ENCODE results near the gene TBC1D20. TPM values are rescaled to one million over a fixed set of nuclear protein-coding genes. Genes with fewer than 3 reads are reported as not detected.

TBC1D20 gene
- total RNA-seq, 1 experiment from 2014 or later = 35.8 TPM

DNA sequence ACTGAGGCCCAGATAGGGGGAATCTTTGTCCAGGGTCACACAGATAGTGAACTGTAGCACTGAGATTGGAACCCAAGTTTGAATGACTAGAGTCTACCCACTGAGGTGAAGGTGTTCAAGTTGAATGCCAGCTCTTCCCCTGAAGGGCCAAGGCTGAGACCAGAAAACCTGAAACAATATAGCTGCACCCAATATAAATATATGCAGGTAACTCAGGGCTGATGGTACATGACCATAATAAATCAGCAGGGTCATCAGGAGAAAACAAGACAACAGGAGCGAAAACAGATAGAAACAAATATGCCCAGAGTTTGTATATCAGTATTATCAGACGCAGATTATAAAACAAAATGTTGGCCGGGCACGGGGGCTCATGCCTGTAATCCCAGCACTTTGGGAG lies 58.2 kb downstream of the TBC1D20 start:
- no peak for DNase-seq
- H3K27ac Mint-ChIP-seq (ENCODE audit: unreplicated experiment) = peak overlapping the region; percentile 98
- no peaks in the 10 kb centered on the region for H3K27me3 ChIP-seq (replicated peaks; ENCODE audit: control insufficient read depth, insufficient read depth, low read length)
- TF ChIP-seq, protein P1, sequence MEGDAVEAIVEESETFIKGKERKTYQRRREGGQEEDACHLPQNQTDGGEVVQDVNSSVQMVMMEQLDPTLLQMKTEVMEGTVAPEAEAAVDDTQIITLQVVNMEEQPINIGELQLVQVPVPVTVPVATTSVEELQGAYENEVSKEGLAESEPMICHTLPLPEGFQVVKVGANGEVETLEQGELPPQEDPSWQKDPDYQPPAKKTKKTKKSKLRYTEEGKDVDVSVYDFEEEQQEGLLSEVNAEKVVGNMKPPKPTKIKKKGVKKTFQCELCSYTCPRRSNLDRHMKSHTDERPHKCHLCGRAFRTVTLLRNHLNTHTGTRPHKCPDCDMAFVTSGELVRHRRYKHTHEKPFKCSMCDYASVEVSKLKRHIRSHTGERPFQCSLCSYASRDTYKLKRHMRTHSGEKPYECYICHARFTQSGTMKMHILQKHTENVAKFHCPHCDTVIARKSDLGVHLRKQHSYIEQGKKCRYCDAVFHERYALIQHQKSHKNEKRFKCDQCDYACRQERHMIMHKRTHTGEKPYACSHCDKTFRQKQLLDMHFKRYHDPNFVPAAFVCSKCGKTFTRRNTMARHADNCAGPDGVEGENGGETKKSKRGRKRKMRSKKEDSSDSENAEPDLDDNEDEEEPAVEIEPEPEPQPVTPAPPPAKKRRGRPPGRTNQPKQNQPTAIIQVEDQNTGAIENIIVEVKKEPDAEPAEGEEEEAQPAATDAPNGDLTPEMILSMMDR (IDR thresholded peaks at IDR 0.05; ENCODE audit: insufficient read depth in 1 of 2, low read depth in 1 of 2, low read length in 1 of 2, severe bottlenecking in 1 of 2, unreplicated experiment in 1 of 2) = no peak
- H3K4me1 Mint-ChIP-seq (ENCODE audit: low read depth, unreplicated experiment) = peaks cover 36% of the 10 kb centered on the region
- POLR2A ChIA-PET = no interaction called here
- no peak overlapping the region for H3K4me3 Mint-ChIP-seq (ENCODE audit: unreplicated experiment)
- H3K27me3 Mint-ChIP-seq (ENCODE audit: insufficient read depth, unreplicated experiment) = no peaks in the 10 kb centered on the region
- CTCF ChIA-PET = interaction anchor here (1.2 kb wide), 1 partner anchor 28 kb away, joined by 4 read pairs; no protein-coding TSS in a partner anchor
- intact Hi-C loops (cut with micrococcal nuclease; ENCODE audit: unreplicated experiment) = loop anchor here (5.0 kb wide), 1 partner anchor 58 kb away; the partner anchor contains the start of gene TBC1D20
- H3K9me3 Mint-ChIP-seq (ENCODE audit: unreplicated experiment) = no peaks in the 10 kb centered on the region
- H3K36me3 ChIP-seq (ENCODE audit: control insufficient read depth, insufficient read depth, low read length) = no peaks in the 10 kb centered on the region
- no TSS peak for BruUV-seq (replicated peaks)
- H3K4me1 ChIP-seq = peaks cover 34% of the 10 kb centered on the region
- no peak overlapping the region for H3K4me3 ChIP-seq (ENCODE audit: low read depth, low read length)
- peaks cover 40% of the 10 kb centered on the region for H3K36me3 Mint-ChIP-seq (ENCODE audit: insufficient read depth, unreplicated experiment)
- no peaks in the 10 kb centered on the region for H3K9me3 ChIP-seq

DNA sequence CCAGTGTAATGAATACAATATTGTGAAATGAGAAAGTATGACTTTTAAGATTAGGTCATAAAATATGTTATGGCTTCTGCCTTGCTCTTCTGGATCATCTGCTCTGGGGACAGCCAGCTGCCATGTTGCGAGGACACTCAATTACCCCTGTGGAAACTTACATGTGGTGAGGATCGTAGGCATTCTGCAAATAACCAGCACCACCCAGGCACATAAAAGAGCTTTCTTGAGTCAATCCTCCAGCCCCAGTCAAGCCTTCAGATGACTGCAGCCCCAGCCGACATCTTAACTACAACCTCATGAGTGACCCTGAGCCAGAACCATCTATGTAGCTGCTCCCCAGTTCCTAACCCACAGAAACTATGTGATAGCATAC lies 58.8 kb downstream of the TBC1D20 start:
- Mint-ChIP-seq H3K27ac (ENCODE audit: unreplicated experiment) (peak overlapping the region; percentile 98), H3K4me1 (ENCODE audit: low read depth, unreplicated experiment) (peaks cover 34% of the 10 kb centered on the region), H3K36me3 (ENCODE audit: insufficient read depth, unreplicated experiment) (peaks cover 43% of the 10 kb centered on the region), H3K9me3 (ENCODE audit: unreplicated experiment) (no peaks in the 10 kb centered on the region), H3K27me3 (ENCODE audit: insufficient read depth, unreplicated experiment) (no peaks in the 10 kb centered on the region), H3K4me3 (ENCODE audit: unreplicated experiment) (no peak overlapping the region)
- DNase-seq = no peak
- Histone ChIP-seq H3K27me3 (replicated peaks; ENCODE audit: control insufficient read depth, insufficient read depth, low read length) (no peaks in the 10 kb centered on the region), H3K36me3 (ENCODE audit: control insufficient read depth, insufficient read depth, low read length) (no peaks in the 10 kb centered on the region; the same call in 1 of the 2 replicates), H3K4me1 (peaks cover 33% of the 10 kb centered on the region), H3K4me3 (ENCODE audit: low read depth, low read length) (no peak overlapping the region), H3K9me3 (no peaks in the 10 kb centered on the region)
- POLR2A ChIA-PET = no interaction called here
- CTCF ChIA-PET = interaction anchor here (1.2 kb wide), 1 partner anchor 28 kb away, joined by 4 read pairs; no protein-coding TSS in a partner anchor
- TF ChIP-seq, protein P1 (IDR thresholded peaks at IDR 0.05; ENCODE audit: insufficient read depth in 1 of 2, low read depth in 1 of 2, low read length in 1 of 2, severe bottlenecking in 1 of 2, unreplicated experiment in 1 of 2) = no peak
- BruUV-seq (replicated peaks) = no TSS peak
- intact Hi-C loops (cut with micrococcal nuclease; ENCODE audit: unreplicated experiment) = loop anchor here (5.0 kb wide), 1 partner anchor 59 kb away; the partner anchor contains the start of gene TBC1D20

DNA sequence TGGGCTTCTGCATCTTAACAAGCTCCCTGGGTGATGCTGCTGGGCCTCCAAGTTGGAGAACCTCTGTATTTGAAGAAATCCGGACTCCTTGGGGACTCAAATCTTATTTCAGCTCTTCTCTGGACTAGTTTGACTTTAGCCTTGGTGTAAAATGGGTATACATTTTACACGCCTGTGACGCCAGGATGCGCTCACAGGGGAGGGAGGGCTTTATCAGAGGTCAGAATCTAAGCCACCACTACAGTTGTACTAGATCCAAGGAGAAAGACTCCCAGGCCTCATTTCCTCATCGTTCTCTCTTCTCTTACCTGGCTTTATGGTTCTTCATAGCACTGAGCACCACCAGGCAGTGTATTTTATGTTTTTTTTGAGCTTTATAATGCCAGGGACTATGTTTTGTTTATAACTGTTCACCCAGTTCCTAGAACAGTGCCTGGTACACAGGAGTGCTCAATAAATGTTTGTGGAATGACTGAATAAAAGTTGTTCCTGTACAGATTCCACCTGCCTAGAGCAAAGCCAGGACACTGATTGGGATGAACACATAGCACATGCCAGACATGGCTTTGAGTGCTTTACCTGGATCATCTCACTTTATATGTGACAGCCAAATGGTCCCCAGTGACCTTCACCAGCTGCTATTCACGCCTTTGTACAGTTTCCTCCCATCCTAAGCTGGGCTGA lies 59.3 kb downstream of the TBC1D20 start:
- no peak overlapping the region for H3K4me3 ChIP-seq (ENCODE audit: low read depth, low read length)
- H3K9me3 ChIP-seq = no peaks in the 10 kb centered on the region
- no peaks in the 10 kb centered on the region for H3K27me3 ChIP-seq (replicated peaks; ENCODE audit: control insufficient read depth, insufficient read depth, low read length)
- CTCF ChIA-PET = interaction anchor here (1.2 kb wide), 1 partner anchor 29 kb away, joined by 4 read pairs; no protein-coding TSS in a partner anchor
- Mint-ChIP-seq H3K27me3 (ENCODE audit: insufficient read depth, unreplicated experiment) (no peaks in the 10 kb centered on the region), H3K4me3 (ENCODE audit: unreplicated experiment) (no peak overlapping the region), H3K36me3 (ENCODE audit: insufficient read depth, unreplicated experiment) (peaks cover 43% of the 10 kb centered on the region), H3K27ac (ENCODE audit: unreplicated experiment) (peak overlapping the region; percentile 98), H3K9me3 (ENCODE audit: unreplicated experiment) (no peaks in the 10 kb centered on the region), H3K4me1 (ENCODE audit: low read depth, unreplicated experiment) (peaks cover 34% of the 10 kb centered on the region)
- intact Hi-C loops (cut with micrococcal nuclease; ENCODE audit: unreplicated experiment) = loop anchor here (1.0 to 5.0 kb wide), 4 partner anchors 23 to 59 kb away; partner anchors contain the start of genes TBC1D20 and TRIB3
- DNase-seq = no peak
- BruUV-seq (replicated peaks) = no TSS peak
- POLR2A ChIA-PET = interaction anchor here (0.6 kb wide), 1 partner anchor 22 kb away, joined by 5 read pairs; the partner anchor contains the start of gene TRIB3
- TF ChIP-seq, protein P1 (IDR thresholded peaks at IDR 0.05; ENCODE audit: insufficient read depth in 1 of 2, low read depth in 1 of 2, low read length in 1 of 2, severe bottlenecking in 1 of 2, unreplicated experiment in 1 of 2) = no peak
- no peaks in the 10 kb centered on the region; the same call in 1 of the 2 replicates for H3K36me3 ChIP-seq (ENCODE audit: control insufficient read depth, insufficient read depth, low read length)
- peaks cover 33% of the 10 kb centered on the region for H3K4me1 ChIP-seq

Measured in Caco-2 (cell line).